Endothelial cell (in vitro differentiated cells): ENCODE data around the gene PLCB1. TPM values are rescaled to one million over a fixed set of nuclear protein-coding genes. Genes with fewer than 3 reads are reported as not detected.
"Not testable (repeated sequence)": the region's sequence is repeated elsewhere in the genome, so short reads cannot be mapped to it uniquely, and the experiment has no call there.

Experiments used
- DNase-seq: peaks from one replicate; pipeline ENCODE4 v3.0.0; 2021; ENCODE audit warnings: low spot score
- H3K27ac Mint-ChIP-seq: one replicate; pipeline ENCODE4 v1.8.0; 2021; ENCODE audit warnings: mixed read lengths, inconsistent platforms; ENCODE audit not compliant: unreplicated experiment
- H3K27me3 Mint-ChIP-seq: one replicate; pipeline ENCODE4 v1.8.0; 2021; ENCODE audit warnings: mild to moderate bottlenecking, moderate library complexity, mixed read lengths, inconsistent platforms; ENCODE audit not compliant: unreplicated experiment
- H3K36me3 Mint-ChIP-seq: one replicate; pipeline ENCODE4 v1.8.0; 2021; ENCODE audit warnings: mild to moderate bottlenecking, low read depth, mixed read lengths, inconsistent platforms; ENCODE audit not compliant: unreplicated experiment
- H3K4me1 Mint-ChIP-seq: one replicate; pipeline ENCODE4 v1.8.0; 2021; ENCODE audit warnings: mild to moderate bottlenecking, mixed read lengths, inconsistent platforms; ENCODE audit not compliant: unreplicated experiment
- H3K4me3 Mint-ChIP-seq: one replicate; pipeline ENCODE4 v1.8.0; 2021; ENCODE audit warnings: mild to moderate bottlenecking, mixed read lengths, inconsistent platforms; ENCODE audit not compliant: unreplicated experiment
- H3K9me3 Mint-ChIP-seq: one replicate; pipeline ENCODE4 v1.8.0; 2021; ENCODE audit warnings: mixed read lengths, inconsistent platforms; ENCODE audit not compliant: unreplicated experiment
- CTCF ChIP-seq: fragments of 200-600 bp; sonication (generic); IDR thresholded peaks from one replicate; pipeline ENCODE4 v1.5.0; 2021; ENCODE audit warnings: antibody characterized with exemption; ENCODE audit not compliant: unreplicated experiment
- total RNA-seq: library from RNA; stranded (reverse); fragmentation: NEBNext Ultra II Directional; extraction: Animal tissue kit (Norgen Biotek cat#: 25700); gene quantifications from one replicate; pipeline ENCODE4 v1.2.1, GENCODE V29; 2021; ENCODE audit not compliant: unreplicated experiment

The PLCB1 gene
- total RNA-seq, 1 donor from 2014 or later: 8.1 TPM

DNA sequence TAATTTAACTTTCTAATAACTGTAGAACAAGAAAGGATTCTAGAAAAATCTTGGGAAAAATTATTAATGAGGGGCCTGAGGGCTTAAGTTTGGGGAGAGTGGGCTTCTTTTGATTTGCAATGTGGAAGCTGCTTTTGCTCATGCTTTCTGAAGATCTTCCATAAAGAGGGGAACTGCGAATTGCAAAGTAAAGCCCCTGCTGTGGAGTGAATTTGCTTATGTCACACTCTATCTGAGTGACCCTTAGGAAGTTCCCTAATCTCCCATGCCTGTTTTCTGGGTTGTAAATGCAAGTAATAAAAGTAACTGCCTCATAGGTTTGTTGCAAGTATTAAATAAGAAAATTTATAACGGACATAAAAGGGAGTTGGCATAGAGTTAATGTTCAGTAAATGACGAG, 301.2 kb downstream of the PLCB1 start:
- DNase-seq: no peak
- Mint-ChIP-seq H3K36me3 (no peaks in the 10 kb centered on the region), H3K27me3 (no peaks in the 10 kb centered on the region), H3K4me3 (no peak overlapping the region), H3K4me1 (peaks cover 5% of the 10 kb centered on the region), H3K9me3 (no peaks in the 10 kb centered on the region), H3K27ac (no peak overlapping the region)
- no peak for TF ChIP-seq CTCF

DNA sequence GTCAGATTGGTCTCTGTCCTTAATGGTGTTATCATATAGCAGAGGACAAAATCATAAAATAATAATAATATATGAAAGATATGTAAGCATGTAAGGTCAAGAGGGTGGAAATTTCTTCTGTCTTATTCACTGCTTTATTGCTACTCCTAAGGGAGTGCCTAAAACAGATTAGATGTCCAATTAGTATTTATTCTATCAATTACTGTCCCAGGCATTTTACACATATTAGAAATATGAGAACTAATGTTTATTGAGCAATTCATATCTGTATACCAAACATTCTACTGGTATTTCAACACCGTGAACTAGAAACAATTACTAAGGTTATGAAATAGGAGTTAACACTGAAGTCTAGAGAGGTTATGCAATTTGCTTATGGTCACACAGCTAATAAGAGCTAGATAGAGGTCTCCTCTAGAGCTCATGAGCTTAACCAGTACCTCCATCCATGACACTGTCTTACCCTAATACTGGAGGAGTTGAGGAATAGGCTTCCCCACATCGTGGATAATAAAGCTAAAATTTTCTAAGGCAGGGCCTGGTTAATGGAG, 302.3 kb downstream of the PLCB1 start:
- Mint-ChIP-seq H3K4me3 (no peak overlapping the region), H3K36me3 (no peaks in the 10 kb centered on the region), H3K9me3 (no peaks in the 10 kb centered on the region), H3K27me3 (no peaks in the 10 kb centered on the region), H3K4me1 (peaks cover 5% of the 10 kb centered on the region), H3K27ac (no peak overlapping the region)
- no peak for TF ChIP-seq CTCF
- no peak for DNase-seq

DNA sequence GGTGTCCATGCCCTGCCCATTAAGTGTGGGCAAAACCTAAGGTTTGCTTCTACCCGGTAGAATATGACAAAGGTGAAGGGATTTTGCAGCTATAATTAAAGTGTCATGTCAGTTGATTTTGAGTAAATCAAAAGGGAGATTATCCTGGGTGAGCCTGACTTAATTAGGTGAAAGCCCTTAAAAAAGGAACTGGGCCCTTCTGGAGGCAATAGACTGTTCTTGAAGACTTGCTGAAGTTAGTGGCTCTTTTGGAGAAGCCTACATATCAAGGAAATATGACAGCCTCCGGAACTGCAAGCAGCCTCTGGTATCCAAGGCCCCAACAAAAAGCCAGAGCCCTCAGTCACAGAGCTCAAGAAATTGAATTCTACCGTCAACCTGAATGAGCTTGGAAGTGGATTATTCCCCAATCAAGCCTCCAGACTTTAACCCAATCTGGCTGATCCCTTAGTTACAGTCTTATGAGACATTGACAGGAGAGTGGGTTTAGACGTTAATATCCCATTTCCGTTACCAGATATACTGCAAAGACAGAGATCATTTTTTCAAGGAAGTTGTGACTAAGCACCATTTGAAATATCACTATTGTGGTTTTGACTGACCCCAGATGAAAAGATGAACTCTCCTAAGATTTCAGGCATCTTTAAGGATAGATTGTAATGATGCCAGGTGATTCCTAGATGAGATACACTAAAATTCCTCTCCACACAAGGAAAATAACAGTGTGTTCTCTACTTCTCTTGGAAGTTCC, 303.4 kb downstream of the PLCB1 start:
- Mint-ChIP-seq H3K9me3 (no peaks in the 10 kb centered on the region), H3K4me1 (peaks cover 5% of the 10 kb centered on the region), H3K27me3 (no peaks in the 10 kb centered on the region), H3K4me3 (no peak overlapping the region), H3K27ac (no peak overlapping the region), H3K36me3 (no peaks in the 10 kb centered on the region)
- TF ChIP-seq CTCF: no peak
- no peak for DNase-seq

DNA sequence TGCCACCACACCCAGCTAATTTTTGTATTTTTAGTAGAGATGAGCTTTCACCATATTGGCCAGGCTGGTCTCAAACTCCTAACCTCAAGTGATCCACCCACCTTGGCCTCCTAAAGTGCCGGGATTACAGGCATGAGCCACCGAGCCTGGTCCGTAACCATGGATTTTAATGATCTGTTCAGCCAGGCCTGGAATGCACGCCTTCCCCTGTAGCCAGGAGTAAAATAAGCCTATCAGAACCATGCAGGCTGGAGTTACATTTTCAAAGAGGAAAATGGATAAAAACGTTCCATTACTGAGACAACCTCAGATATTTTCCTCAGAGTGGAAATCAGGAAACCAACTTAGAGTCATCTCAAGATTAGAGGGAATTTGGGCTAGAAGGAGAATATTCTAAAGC, 304.9 kb downstream of the PLCB1 start:
- DNase-seq, H3K9me3 Mint-ChIP-seq, H3K27ac Mint-ChIP-seq, H3K27me3 Mint-ChIP-seq, H3K4me1 Mint-ChIP-seq, H3K36me3 Mint-ChIP-seq, H3K4me3 Mint-ChIP-seq: not testable (repeated sequence)

DNA sequence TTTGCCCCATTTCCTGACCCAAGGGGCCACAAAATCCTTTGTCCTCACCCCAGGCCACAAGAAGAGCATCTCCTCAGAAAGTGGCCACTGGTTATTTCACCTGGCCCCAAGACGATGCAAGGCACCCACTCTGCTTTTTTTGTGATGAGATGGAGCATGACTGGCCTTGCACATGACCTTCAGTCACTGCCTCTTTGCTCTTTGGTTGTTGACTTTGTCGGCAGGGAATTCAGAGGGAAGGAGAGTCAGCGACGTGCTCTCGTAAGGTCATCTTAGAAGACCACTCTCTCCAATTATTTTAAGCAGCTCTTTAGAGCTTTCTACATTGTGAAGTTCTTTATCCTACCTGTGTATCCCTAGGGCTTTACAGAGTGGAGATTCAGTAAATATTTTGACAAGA, 306.7 kb downstream of the PLCB1 start:
- H3K27me3 Mint-ChIP-seq: no peaks in the 10 kb centered on the region
- DNase-seq: no peak
- no peak for TF ChIP-seq CTCF
- no peaks in the 10 kb centered on the region for H3K36me3 Mint-ChIP-seq
- no peak overlapping the region for H3K27ac Mint-ChIP-seq
- H3K4me3 Mint-ChIP-seq: no peak overlapping the region
- H3K4me1 Mint-ChIP-seq: no peaks in the 10 kb centered on the region
- no peaks in the 10 kb centered on the region for H3K9me3 Mint-ChIP-seq
